Activated CD4-positive, alpha-beta T cell treated with anti-CD3 and anti-CD28 coated beads, Interleukin-2, amount 50 U/mL, for 48 hours (primary cell): ENCODE data around the gene LRIG1.

Experiments
- DNase-seq, 2 experiments: peaks; one replicate each; pipeline ENCODE4 v3.0.0-alpha.2; 2020

Gene LRIG1

GRCh38 chr3:66500576-66501482 lies at the start of gene LRIG1:
LRIG1 (minus strand) TSS chr3:66501022; CDS start chr3:66500407, 615 bp downstream.
- DNase-seq: peak; percentile 99

- no peak for DNase-seq
These were observed 44.0 kb upstream of the LRIG1 start for GRCh38 chr3:66544619-66545429.

GRCh38 chr3:66542153-66542552 lies 41.3 kb upstream of the LRIG1 start:
- DNase-seq: no peak

GRCh38 chr3:66539466-66539989 lies 38.7 kb upstream of the LRIG1 start:
- no peak for DNase-seq

- DNase-seq: no peak
These were observed 37.6 kb upstream of the LRIG1 start for GRCh38 chr3:66538390-66538789.

- no peak for DNase-seq
These were observed 36.9 kb upstream of the LRIG1 start for GRCh38 chr3:66537735-66538134.

- DNase-seq: no peak
These were observed 36.0 kb upstream of the LRIG1 start for GRCh38 chr3:66536791-66537190.

- no peak for DNase-seq
These were observed 33.6 kb upstream of the LRIG1 start for GRCh38 chr3:66534304-66534845.

GRCh38 chr3:66532613-66533012 lies 31.8 kb upstream of the LRIG1 start:
- DNase-seq: no peak

GRCh38 chr3:66532160-66532587 lies 31.4 kb upstream of the LRIG1 start:
- DNase-seq: no peak

GRCh38 chr3:66531256-66531655 lies 30.4 kb upstream of the LRIG1 start:
- no peak for DNase-seq

- no peak for DNase-seq
These were observed 26.4 kb upstream of the LRIG1 start for GRCh38 chr3:66527246-66527645.

GRCh38 chr3:66525771-66526170 lies 24.9 kb upstream of the LRIG1 start:
- DNase-seq: no peak

GRCh38 chr3:66520724-66521123 lies 19.9 kb upstream of the LRIG1 start:
- no peak for DNase-seq

GRCh38 chr3:66518644-66519043 lies 17.8 kb upstream of the LRIG1 start:
- no peak for DNase-seq

GRCh38 chr3:66518126-66518525 lies 17.3 kb upstream of the LRIG1 start:
- DNase-seq: no peak

GRCh38 chr3:66517241-66517640 lies 16.4 kb upstream of the LRIG1 start:
- no peak for DNase-seq

GRCh38 chr3:66508461-66508860 lies 7.6 kb upstream of the LRIG1 start:
- DNase-seq: no peak

- no peak for DNase-seq
These were observed 6.8 kb upstream of the LRIG1 start for GRCh38 chr3:66507423-66508260.

GRCh38 chr3:66506154-66506553 lies 5.3 kb upstream of the LRIG1 start:
- no peak for DNase-seq

- DNase-seq: no peak
These were observed 4.2 kb upstream of the LRIG1 start for GRCh38 chr3:66504850-66505641.

GRCh38 chr3:66502981-66503380 lies 2.2 kb upstream of the LRIG1 start:
- DNase-seq: no peak
